Panc1 (cell line): ENCODE results near the gene HK2.

Source experiments
- POLR2AphosphoS5 ChIP-seq: IDR thresholded peaks from 2 replicates; pipeline ENCODE4 v1.6.1; 2012; ENCODE audit warnings: mild to moderate bottlenecking, low read depth, low read length, moderate library complexity
- SIN3A ChIP-seq: IDR thresholded peaks from 2 replicates; pipeline ENCODE4 v1.6.1; 2012; ENCODE audit warnings: low read depth, mild to moderate bottlenecking, low read length, moderate library complexity, borderline replicate concordance; ENCODE audit not compliant: insufficient read depth
- TF ChIP-seq, protein P1 (sequence below): fragments of 450-650 bp; IDR thresholded peaks from 2 replicates; pipeline ENCODE4 v1.5.1; 2017; ENCODE audit warnings: mild to moderate bottlenecking

DNA sequence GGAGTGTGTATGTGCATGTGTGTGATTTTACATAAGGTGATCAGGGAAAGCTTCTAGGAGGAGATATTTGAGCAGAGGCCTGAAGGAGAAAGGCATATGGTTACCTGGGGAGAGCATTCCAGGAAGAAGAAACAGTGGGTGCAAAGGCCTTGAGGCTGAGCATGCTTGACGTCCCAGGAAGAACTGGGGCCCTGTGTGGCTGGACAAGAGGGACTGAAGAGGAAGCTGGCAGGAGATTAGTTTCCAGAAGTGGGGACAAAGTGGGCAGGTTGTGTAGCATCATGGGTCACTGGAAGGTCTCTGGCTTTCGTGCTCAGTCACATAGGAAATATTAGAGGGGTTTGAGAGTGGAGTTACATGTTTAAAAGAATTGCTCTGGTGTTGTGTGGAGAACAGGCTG, 82.5 kb downstream of the HK2 start:
- TF ChIP-seq, protein P1, sequence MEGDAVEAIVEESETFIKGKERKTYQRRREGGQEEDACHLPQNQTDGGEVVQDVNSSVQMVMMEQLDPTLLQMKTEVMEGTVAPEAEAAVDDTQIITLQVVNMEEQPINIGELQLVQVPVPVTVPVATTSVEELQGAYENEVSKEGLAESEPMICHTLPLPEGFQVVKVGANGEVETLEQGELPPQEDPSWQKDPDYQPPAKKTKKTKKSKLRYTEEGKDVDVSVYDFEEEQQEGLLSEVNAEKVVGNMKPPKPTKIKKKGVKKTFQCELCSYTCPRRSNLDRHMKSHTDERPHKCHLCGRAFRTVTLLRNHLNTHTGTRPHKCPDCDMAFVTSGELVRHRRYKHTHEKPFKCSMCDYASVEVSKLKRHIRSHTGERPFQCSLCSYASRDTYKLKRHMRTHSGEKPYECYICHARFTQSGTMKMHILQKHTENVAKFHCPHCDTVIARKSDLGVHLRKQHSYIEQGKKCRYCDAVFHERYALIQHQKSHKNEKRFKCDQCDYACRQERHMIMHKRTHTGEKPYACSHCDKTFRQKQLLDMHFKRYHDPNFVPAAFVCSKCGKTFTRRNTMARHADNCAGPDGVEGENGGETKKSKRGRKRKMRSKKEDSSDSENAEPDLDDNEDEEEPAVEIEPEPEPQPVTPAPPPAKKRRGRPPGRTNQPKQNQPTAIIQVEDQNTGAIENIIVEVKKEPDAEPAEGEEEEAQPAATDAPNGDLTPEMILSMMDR: no peak
- TF ChIP-seq POLR2AphosphoS5: no peak
- TF ChIP-seq SIN3A: no peak
